Measurements from ENCODE around the gene SMARCD1.

- TF ChIP-seq TAF1 (IDR thresholded peaks at IDR 0.05; ENCODE audit: borderline replicate concordance, insufficient read depth, low read length) (no peak), REST (IDR thresholded peaks at IDR 0.05; ENCODE audit: insufficient read depth in 1 of 2, low read depth in 2 of 2, low read length in 2 of 2) (peak; percentile 18 to 76; a peak in 1 of 4 replicates), POLR2AphosphoS5 (IDR thresholded peaks at IDR 0.05; ENCODE audit: low read depth, low read length) (no peak), SIN3A (IDR thresholded peaks at IDR 0.05; ENCODE audit: borderline replicate concordance, insufficient read depth, low read length) (no peak), FOXP2 (optimal IDR thresholded peaks at IDR 0.05; ENCODE audit: borderline replicate concordance, extremely low read depth, extremely low read length, insufficient read depth) (no peak)
These were observed 5.4 kb upstream of the SMARCD1 start for GRCh38 chr12:50079771-50080170.

Data from PFSK-1 (cell line).